ENCODE data around the gene LPIN1. TPM values are rescaled to one million over a fixed set of nuclear protein-coding genes. Genes with fewer than 3 reads are reported as not detected.

LPIN1 gene
- total RNA-seq, 1 donor from 2014 or later, result 198 TPM

DNA sequence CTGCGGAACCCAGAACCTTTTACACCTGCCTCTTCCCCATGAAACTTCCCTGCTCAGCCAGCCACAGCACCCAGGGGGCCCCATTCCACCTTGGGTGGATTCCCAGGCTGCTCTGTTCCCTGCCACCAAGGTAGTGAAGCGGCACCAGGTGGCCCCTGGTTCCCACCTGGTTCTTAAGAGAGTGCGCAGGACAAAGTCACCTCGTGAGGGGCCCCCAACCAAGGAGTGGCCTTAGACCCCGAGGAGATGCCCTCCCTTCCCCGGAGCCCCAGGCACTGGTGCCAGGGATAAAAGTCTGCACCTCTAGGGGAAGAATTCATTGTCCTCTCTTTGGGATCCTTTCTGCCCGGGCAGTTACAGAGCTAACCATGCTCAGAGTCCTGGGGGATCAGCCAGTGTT, 3.1 kb upstream of the LPIN1 start:
- no peak for DNase-seq (ENCODE audit: low spot score)

DNA sequence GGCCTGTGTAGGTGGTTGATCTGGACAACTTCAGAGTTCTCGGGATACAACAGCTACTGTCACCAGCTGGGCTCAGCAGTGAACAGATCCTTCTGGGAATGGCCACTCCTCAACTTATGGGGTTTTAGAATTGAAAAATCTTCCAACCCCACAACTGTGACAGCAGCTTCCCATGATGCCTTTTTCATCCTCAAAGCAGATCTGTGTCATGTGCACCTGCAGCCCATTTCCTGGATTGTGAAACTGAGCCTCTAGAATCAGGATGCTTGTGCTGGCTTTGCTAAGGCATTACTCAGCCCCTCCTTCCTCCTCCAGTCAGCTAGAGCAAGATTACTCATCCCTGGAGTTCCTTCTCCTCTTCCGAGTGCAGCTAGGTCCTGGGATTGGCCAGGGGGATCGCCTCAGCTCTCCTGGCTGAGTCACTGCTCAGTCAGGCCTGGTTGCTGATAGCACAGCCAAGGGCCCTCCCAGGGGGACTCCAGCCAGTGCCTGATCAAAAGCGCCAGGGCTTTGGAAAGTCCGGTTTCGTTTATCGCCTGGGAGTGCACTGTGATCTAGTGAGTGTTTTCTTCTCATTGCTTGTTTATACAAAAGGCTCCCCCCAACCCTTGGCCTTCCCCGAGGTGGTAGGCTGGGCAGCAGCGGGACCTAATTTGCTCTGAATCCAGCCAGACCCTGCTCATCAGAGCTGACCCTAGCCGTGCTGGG, 2.4 kb upstream of the LPIN1 start:
- peak; percentile 94 for DNase-seq (ENCODE audit: low spot score)

DNA sequence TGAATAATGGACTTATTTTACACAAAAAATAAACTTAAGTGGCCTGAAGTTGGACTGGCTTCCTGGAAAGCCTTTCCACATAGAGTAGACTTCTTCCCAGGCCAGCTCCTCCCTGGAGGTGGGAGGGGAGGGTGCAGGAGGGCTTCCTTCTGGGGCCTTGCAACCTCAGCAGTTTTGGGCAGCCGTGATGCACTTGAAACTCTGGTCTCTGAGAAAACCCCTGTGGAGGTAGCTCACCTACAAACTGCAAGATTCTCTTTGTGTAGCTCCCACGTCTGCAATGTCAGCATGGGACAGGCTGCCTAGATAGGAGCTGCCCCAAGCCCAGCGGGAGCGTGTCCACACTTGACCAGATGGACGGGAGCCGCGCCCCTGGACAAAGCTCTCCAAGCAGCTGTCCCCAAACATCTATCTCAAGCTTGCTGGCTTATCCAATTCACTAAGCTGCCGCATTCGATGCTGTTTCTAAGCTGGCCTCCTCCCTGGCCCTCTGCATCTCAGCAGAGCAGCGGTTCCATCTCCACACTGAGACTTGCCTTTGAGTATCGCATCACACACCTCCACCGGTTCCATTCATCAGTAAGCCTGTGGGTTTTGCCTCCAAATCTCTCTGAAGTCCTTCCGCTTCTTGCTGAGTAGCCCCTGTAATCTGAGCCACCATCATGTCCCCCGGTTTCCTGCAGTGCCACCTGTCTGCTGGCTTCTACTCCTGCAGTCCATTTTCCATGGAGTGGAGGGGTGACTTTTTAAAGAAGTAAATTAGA, 1.6 kb upstream of the LPIN1 start:
- DNase-seq (ENCODE audit: low spot score), result peak; percentile 85

DNA sequence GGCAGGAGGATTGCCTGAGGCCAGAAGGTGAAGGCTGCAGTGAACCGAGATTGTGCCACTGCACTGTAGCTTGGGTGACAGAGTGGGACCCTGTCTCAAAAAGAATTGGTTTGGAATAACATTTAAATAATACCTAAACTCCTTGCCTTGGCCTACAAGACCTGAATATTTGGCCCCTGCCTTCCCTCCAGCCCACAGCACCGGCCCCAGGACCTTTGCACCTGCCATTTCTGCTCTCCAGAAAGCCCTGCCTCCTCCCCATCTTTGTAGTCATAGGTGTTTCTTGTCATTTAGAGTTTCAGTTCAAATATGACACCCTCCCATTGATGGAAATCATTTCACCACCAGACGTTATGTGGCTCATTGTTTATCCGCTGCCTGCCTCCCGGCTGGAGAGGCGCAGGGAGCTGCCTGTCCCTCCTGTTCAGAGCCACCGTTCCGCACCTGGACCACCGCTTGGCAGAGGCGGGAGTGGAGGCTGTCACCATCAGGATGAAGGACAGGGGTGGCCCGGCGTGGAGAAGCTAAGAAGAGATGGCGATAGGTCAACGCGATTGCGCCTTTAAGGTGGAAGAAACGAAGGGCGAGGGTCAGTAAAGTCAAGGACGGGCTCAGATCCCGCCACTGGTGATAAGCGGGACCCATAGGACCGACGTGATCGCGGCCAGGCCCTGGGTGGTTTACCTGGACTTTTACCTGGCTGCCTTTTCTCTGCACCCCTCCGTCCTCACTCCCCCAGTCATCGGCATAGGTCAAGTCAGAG, 638 bp upstream of the LPIN1 start:
- peak; percentile 89 for DNase-seq (ENCODE audit: low spot score)

DNA sequence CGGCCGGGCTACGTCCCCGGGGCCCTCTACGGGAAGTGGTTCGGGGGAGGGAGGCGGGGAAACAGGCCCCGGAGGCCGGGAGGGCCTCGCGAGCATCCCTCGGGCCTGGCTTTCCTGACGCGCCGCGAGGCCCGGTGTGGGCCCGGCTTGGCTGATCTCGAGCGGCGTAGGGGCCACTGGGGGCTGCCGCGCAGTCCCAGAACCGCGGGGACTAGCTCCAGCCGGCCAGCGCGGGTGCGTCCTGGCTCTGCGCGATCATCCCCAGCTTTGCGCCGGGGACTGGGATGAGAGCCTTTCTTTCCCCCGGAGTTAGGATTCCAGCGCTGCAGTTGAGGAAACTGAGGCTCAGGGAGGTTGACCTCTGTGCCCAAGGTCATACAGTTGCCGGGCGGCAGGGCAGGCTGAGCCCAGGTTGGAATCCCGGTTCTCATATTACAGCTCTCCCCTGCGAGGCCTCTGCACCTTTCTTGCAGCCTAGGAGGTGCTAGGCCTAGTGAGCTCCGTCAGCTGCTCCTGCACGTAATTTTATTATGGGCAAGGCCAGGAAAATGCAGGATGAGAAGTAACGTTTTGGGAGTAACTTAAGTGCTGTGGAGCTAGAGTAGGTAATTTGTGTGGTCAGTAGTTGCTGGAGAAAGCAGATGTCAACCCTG, 501 bp downstream of the LPIN1 start:
- no peak for DNase-seq (ENCODE audit: low spot score)

DNA sequence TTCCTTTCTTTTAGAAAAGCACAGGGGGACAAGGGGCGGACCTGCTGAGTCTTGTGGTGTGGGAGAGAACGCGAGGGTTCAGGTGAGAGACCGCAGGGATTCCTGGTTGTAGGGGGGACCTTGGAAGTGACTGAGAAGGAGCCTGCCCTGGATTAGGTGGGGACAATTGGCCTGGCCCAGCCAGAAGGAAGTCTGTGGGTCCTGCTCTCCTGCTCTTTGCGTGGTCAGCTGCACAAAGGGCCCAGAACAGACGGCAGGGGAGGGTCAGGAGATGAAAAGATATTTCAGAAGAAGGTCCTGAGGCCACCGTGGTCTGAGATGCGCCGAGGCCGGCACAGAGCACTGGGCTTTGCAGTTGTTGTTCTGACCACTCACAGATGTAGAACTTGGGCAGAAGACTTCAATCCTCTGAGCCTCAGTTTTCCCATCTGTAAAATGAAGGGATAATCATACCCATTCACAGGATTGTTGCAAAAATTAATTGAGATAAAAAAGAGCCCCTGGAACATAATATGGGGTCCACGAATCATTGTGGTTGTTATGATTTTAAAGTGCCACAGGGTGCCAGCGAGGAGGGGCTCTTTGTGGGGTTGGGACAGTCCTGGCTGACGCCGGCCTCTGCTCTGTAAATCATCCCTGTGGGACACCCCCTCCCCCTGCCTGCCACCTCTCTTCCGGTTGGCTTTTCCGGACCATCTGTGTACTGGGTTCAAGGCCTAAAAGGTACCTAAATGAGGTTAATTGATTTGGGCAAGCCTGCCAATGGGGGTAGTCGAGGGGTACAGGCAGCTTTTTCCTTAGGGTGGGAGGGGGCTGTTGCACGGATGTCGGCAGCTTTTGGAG, 1.8 kb downstream of the LPIN1 start:
- DNase-seq (ENCODE audit: low spot score), result peak; percentile 81

DNA sequence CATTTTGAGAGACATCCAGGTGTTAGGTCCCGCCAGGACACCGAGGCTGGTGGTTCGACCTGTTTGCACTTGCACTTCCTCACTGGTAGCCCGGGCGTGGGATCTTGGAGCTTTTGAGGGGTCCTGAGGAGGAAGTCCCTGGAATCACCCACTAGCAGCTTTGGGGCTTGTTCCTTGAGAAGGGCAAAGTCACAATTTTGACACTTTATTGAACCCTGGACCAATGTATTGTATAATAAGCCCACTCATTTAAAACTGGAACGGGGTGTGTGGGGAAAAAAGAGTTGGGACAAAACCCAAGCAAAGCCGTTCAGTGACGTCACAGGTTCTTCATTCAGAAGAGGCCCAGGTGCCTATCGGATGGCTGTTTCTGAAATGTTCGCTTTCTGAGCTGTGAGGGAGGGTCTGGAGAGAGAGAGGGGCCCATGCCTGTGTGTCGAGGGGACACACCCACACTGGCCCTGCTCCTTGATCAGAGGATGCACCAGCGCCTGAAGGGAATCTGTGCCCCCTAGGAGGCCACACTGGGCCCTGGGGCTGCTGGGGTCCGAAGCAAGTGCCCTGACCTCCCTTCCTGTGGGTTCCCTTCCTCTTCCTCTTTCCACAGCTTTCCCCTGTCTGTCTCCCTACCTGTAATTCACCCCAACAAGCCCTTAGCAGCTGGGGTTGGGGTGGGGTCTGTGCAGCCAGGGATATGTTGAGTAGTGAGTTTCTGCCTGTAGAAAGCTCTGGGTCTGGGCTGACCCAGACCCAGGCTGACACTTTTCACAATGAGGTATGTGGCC, 2.6 kb downstream of the LPIN1 start:
- DNase-seq (ENCODE audit: low spot score), result peak; percentile 71

DNA sequence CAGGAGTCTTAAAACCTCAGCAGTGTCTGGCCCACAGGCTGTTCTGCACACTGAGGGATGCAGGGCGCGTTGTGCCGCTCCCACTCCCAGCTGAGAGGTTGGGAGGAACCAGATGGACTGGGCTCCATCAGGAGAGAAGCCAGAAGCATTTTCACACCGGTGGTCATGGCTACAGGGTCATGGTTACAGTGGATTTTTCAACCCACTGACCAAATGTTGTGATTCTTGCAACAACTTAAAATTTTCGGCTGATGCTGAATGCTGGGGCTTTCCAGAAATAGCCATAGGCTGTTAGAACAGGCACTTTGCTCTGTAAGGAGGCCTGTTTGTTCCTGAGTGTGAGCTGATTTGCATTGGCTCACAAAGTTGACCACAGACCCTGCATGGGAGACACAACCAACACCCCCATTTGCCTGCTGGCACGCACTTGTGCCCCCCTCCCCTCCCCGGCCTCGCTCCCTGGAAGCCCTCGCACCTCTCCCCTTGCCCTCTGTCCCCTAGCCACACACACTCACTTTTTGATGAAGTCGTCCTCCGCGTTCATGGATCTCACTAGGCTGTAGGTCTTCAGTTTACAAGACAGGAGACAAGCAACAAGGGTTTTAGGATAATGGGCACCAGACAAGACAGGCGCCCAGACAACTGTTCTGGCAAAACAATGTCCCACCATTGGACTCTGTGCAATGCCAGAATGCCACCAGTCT, 3.4 kb downstream of the LPIN1 start:
- DNase-seq (ENCODE audit: low spot score), result peak; percentile 79

DNA sequence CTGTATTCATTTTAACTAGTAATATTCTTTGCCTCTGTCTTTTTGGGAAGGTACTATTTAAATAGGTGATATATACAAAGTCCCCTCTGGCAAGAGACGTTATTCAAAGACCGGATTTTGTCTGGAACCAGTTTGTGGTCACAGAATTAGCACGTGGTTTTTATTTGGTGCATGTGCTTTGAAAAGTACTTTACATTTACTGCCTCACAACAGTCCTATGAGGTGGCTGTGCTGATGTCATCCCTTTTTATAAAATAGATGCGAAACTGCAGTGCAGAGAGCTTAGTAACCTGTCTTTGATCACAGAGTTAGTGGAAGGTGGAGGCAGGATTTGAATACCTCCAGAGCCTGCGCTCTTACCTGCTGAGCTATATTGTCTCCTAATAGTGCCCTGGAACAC, 4.0 kb downstream of the LPIN1 start:
- DNase-seq (ENCODE audit: low spot score), result peak; percentile 20

DNA sequence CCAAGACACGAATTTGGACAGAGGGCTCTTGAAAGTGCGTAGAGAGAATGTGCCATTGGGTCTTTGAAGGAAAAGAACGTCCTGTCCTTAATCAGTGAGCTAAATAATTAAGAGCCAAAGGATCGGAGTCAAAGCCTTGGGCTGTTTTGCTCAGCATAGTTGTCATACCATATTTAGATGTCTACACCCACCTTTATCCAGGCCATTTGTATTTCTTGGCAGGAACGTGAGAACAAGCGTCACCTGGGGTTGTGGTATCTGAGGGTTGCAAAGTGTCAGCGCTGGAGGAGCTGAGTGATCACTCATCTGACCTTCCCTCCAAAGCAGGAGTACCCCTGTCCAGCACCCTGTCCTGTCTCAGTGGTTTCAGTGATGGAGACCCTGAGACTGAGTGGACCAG, 4.5 kb downstream of the LPIN1 start:
- no peak for DNase-seq (ENCODE audit: low spot score)

DNA sequence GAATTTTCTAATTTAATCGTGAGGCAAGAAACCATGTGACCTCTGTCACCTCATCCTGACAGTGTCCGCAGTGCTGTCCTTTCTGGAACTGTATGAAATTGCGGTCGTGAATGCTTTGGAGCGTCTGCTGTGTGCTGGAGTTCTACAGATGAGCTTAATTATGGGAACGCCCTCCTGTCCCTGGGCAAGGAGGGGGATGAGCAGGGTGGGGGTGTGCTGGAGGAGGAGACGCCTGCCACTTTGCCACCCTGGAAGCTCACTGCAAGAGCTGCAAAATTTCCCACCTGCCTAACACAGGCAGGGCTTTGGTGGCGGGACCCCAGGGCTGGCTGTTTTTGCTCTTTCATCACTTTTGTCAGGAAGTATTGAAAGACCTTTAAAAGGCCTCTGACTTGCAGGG, 6.5 kb downstream of the LPIN1 start:
- DNase-seq (ENCODE audit: low spot score), result no peak

DNA sequence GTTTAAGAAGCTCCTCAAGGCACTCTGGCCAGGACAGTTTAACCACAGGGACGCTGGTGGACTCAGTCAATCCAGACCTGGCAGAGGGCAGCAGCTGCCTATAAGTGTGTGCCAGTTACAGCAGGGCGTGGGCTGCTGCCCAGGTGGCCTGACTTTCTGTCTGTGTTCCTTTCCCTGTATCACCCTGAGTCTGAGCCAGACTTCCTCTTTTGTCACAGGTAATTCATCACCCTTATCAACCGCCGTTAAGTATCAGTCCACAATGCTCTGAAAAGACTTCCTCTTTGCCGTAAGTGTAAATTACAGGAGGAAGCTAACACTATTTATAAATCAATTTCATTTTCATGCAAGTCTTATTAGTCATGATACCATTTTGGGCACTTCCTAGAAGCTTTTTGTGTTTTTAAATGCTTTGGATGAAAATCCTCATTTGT, 7.0 kb downstream of the LPIN1 start:
- DNase-seq (ENCODE audit: low spot score), result peak; percentile 74

DNA sequence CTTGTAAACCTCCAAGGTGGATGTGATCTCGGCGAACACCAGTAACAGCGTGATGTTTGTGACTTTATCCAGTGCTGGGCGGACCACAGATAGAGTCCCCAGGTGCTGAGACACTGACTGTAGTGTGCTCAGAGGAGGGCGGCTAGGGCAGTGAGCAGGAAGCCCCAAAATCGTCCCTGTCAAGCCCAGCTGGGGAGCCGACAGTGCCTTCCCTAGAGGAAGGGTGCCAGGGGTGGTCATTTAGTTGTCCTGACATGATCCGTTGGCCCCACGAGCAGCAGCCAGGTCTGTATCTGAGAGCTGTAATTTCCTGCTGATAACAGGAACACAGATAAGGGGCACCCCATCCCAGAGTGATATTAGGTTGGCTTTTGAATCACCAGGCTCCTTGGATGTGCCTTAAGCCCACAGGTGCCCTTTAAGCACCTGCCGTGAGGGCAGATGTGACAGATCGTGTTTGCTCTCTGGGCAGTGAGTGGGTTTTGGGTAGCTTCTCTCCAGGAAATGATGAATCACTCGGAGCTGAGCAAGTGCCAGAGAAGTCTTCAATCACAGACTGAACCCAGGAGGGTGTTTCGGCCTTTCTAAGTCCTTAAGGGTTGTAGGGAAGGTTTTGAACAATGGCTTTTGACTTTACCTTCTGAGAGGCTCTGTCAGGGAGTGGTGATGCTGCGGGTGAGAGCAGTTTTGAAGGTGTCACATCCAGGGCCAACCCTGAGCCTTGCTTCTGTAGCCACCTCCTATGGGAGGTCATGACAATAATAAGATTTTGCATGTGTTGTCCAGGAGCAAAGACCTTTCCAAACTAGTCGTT, 7.7 kb downstream of the LPIN1 start:
- DNase-seq (ENCODE audit: low spot score), result no peak

DNA sequence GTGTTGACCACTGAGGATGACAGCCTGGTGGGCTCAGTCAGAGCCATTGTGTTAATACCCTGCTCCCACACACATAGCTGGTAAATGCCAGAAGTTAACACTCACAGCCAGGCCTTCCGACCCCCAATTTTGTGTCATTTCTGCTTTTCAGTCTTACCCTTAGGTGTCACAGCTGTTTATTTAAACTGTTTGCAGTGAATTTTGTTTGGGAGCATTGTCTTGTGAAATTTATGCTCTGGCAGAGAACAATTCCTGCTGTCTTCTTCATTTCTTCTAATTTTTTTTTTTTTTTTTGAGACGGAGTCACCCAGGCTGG, 8.2 kb downstream of the LPIN1 start:
- no peak for DNase-seq (ENCODE audit: low spot score)

DNA sequence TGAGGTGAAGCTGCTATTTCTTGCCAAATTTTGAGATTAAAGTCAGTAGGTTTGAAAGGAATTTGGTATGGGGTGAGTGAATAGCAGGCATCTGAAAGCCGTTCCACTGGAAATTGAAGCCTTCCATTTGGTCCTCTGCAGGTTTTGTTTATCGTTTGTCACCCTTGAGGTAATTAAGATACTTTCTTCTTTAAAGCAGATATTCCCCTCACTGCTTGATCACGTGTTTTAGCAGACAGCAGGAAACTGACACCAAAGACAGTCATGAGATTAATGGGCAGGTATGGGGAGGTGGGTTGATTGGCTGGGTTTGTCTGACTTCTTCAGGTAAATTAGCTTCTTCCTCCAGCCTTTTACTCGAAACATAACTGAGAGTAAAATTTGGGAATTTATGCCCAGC, 10.7 kb downstream of the LPIN1 start:
- DNase-seq (ENCODE audit: low spot score), result no peak

DNA sequence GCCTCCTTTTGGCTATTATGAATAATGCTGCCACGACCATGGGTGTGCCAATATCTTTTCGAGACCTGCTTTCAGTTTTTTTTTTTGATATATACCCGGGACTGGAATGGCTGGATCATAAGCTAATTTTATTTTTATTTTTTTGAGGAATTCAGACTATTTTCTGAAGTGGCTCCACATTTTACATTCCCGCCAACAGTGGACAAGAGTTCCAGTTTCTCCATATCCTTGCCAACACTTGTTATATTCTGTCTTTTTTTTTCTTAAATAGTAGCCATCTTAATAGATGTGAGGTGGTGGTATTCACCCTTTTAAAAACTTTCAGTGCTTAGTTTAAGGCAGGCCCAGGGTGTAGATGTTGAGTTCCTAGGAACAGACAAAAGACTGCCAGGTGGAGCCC, 11.8 kb downstream of the LPIN1 start:
- DNase-seq (ENCODE audit: low spot score), result no peak

DNA sequence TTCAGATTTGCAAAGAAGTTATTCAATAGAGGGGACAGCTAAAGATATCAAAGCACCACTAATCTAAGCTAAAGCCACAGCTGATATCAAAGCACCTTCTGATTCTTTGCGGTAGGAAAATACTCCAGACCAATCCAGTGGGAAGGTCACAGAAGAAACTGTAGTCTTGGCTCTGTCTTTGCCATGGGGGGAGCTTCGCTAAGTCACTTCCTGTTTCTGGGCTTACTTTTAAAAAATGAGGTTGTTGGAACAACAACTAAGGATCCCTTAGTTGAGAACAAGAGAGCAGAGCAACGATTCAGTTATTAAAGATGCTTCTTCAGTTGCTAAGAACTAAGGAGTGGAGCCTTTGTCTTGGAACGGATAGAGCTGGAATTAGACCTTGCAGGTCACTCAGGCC, 12.2 kb downstream of the LPIN1 start:
- peak; percentile 22 for DNase-seq (ENCODE audit: low spot score)

DNA sequence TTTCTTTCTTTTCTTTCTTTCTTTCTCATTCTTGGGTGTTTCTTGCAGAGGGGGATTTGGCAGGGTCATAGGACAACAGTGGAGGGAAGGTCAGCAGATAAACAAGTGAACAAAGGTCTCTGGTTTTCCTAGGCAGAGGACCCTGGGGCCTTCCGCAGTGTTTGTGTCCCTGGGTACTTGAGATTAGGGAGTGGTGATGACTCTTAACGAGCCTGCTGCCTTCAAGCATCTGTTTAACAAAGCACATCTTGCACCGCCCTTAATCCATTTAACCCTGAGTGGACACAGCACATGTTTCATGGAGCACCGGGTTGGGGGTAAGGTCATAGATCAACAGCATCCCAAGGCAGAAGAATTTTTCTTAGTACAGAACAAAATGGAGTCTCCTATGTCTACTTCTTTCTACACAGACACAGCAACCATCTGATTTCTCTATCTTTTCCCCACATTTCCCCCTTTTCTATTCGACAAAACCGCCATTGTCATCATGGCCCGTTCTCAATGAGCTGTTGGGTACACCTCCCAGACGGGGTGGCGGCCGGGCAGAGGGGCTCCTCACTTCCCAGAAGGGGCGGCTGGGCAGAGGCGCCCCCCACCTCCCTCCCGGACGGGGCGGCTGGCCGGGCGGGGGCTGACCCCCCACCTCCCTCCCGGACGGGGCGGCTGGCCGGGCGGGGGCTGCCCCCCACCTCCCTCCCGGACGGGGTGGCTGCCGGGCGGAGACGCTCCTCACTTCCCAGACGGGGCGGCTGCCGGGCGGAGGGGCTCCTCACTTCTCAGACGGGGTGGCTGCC, 12.9 kb downstream of the LPIN1 start:
- DNase-seq (ENCODE audit: low spot score), result peak; percentile 11

All from mesenteric fat pad (tissue), 1 donor.